HepG2 (cell line): ENCODE data around the gene TMEM116. TPM values are rescaled to one million over a fixed set of nuclear protein-coding genes. Genes with fewer than 3 reads are reported as not detected.

ENCODE experiments used
- ATAC-seq: fragments of 200-7000 bp; cut with Tn5 transposase; 3 replicates; pipeline ENCODE4 v1.9.1; 2020; ENCODE audit warnings: mild to moderate bottlenecking, moderate library complexity
- BruUV-seq: library from RNA; stranded (reverse); fragments of 400-500 nt; replicated peaks from 2 replicates; lab custom pipeline; 2021; lab: Mats Ljungman, UMichigan
- CTCF ChIA-PET: fragments of 300-600 bp; formaldehyde crosslinking; extraction: SDS; loops from one replicate; lab custom pipeline; 2021; ENCODE audit warnings: low total read pairs, inconsistent platforms, low intra/inter-chr PET ratio; lab: Yijun Ruan, JAX
- POLR2A ChIA-PET: fragments of 350-600 bp; sonication (Branson Sonifier 250); formaldehyde crosslinking; loops from one replicate; lab custom pipeline; 2020; ENCODE audit warnings: antibody characterized with exemption, inconsistent platforms; lab: Yijun Ruan, JAX
- DNase-seq: peaks from one replicate; pipeline ENCODE4 v3.0.0-alpha.2; 2015; ENCODE audit warnings: low spot score
- FAIRE-seq: peaks from 3 replicates; lab custom pipeline; 2011; peaks lifted over from hg19 to GRCh38; lab: Jason Lieb, UNC
- H2AFZ ChIP-seq: one replicate; pipeline ENCODE4 v1.6.1; 2011; ENCODE audit warnings: low read length, inconsistent platforms
- H3K27ac ChIP-seq: fragments of 300-600 bp; 3 replicates; pipeline ENCODE4 v1.8.0; 2011; ENCODE audit warnings: mixed run types, mild to moderate bottlenecking, mixed read lengths, low read length, inconsistent platforms; ENCODE audit not compliant: insufficient read depth; ENCODE audit errors: extremely low read length
- H3K27me3 ChIP-seq, 2 experiments: fragments of 200-600 bp in 1 of 2; 2 replicates in 1 of 2; 3 replicates in 1 of 2; pipeline versions ENCODE4 v1.6.0 to v1.8.0; 2011; ENCODE audit warnings: low read length in 2 of 2, mild to moderate bottlenecking in 2 of 2, moderate library complexity in 2 of 2, inconsistent platforms in 1 of 2; ENCODE audit not compliant: insufficient read depth in 2 of 2, control insufficient read depth in 1 of 2
- H3K36me3 ChIP-seq, 2 experiments: fragments of 200-600 bp in 1 of 2; replicated peaks in 1 of 2; 2 replicates in 1 of 2; 3 replicates in 1 of 2; pipeline versions ENCODE4 v1.5.1 to v1.8.0; 2011; ENCODE audit warnings: low read length in 2 of 2, inconsistent platforms in 1 of 2; ENCODE audit not compliant: insufficient read depth in 2 of 2, control insufficient read depth in 1 of 2
- H3K4me1 ChIP-seq: 2 replicates; pipeline ENCODE4 v1.5.1; 2012; ENCODE audit warnings: low read length, inconsistent platforms; ENCODE audit not compliant: insufficient read depth
- H3K4me2 ChIP-seq: 2 replicates; pipeline ENCODE4 v1.6.0; 2011; ENCODE audit warnings: low read depth, low read length, inconsistent platforms
- H3K4me3 ChIP-seq, 3 experiments: fragments of 200-600 bp in 1 of 3; sonication (generic), shearing (Covaris generic) in 1 of 3; replicated peaks in 1 of 3; 2 replicates each; pipeline ENCODE4 v1.5.1; 2011 to 2016; ENCODE audit warnings: low read length in 3 of 3, inconsistent platforms in 2 of 3, low read depth in 2 of 3, mild to moderate bottlenecking in 2 of 3, control low read depth in 1 of 3, mixed read lengths in 1 of 3; ENCODE audit not compliant: insufficient read depth in 1 of 3
- H3K79me2 ChIP-seq: one replicate; pipeline ENCODE4 v1.6.1; 2011; ENCODE audit warnings: low read length, inconsistent platforms; ENCODE audit not compliant: insufficient read depth
- H3K9ac ChIP-seq: 2 replicates; pipeline ENCODE4 v1.6.0; 2011; ENCODE audit warnings: mild to moderate bottlenecking, low read depth, low read length, inconsistent platforms; ENCODE audit not compliant: insufficient read depth
- H3K9me3 ChIP-seq: 2 replicates; pipeline ENCODE4 v1.5.1; 2012; ENCODE audit warnings: mild to moderate bottlenecking, low read length
- H4K20me1 ChIP-seq: 2 replicates; pipeline ENCODE4 v1.6.0; 2011; ENCODE audit warnings: inconsistent platforms, mild to moderate bottlenecking, low read length, moderate library complexity; ENCODE audit not compliant: insufficient read depth
- ERF ChIP-seq: IDR thresholded peaks from 2 replicates; pipeline ENCODE4 v1.6.1; 2018; ENCODE audit warnings: missing biosample characterization, missing genetic modification reagents
- MAFF ChIP-seq: IDR thresholded peaks from 2 replicates; pipeline ENCODE4 v1.6.1; 2011; ENCODE audit warnings: low read depth, low read length, improper control_type of control experiment
- MAFK ChIP-seq, 2 experiments: IDR thresholded peaks in 1 of 2; conservative IDR thresholded peaks in 1 of 2; 2 replicates each; pipeline ENCODE4 v1.6.1; 2011; ENCODE audit warnings: improper control_type of control experiment in 2 of 2, low read length in 2 of 2
- NFAT5 ChIP-seq: sonication (generic); formaldehyde crosslinking; IDR thresholded peaks from 2 replicates; pipeline ENCODE4 v1.4.0; 2020; ENCODE audit warnings: missing genetic modification reagents
- RBM39 ChIP-seq: fragments of 200-400 bp; formaldehyde crosslinking; IDR thresholded peaks from one replicate; pipeline ENCODE4 v1.6.1; 2018; ENCODE audit warnings: antibody characterized with exemption, mild to moderate bottlenecking, low read depth, low read length; ENCODE audit not compliant: poor library complexity, severe bottlenecking
- SMAD1 ChIP-seq: sonication (generic); formaldehyde crosslinking; IDR thresholded peaks from 2 replicates; pipeline ENCODE4 v1.4.0; 2020; ENCODE audit warnings: missing genetic modification reagents, low read depth, mild to moderate bottlenecking, borderline replicate concordance
- TRIM24 ChIP-seq: sonication (generic); formaldehyde crosslinking; IDR thresholded peaks from 2 replicates; pipeline ENCODE4 v1.8.0; 2022; ENCODE audit warnings: mild to moderate bottlenecking, missing genetic modification reagents
- XRCC5 ChIP-seq: fragments of 200-400 bp; formaldehyde crosslinking; optimal IDR thresholded peaks from 2 replicates; pipeline ENCODE3; 2017; ENCODE audit warnings: mild to moderate bottlenecking, low read length
- ZBTB10 ChIP-seq: sonication (generic); formaldehyde crosslinking; IDR thresholded peaks from 2 replicates; pipeline ENCODE4 v1.4.0; 2020; ENCODE audit warnings: missing genetic modification reagents, borderline replicate concordance
- ZNF777 ChIP-seq: sonication (generic); formaldehyde crosslinking; IDR thresholded peaks from 2 replicates; pipeline ENCODE4 v1.4.0; 2020; ENCODE audit warnings: missing genetic modification reagents
- WGBS: methylation state at CpG from one replicate; pipeline ENCODE4 v1.1.6; 2017; ENCODE audit warnings: low lambda C conversion rate; 5-methylcytosine and 5-hydroxymethylcytosine counted together
- in situ Hi-C: cut with HindIII; loops from 2 replicates; pipeline ENCODE4 v1.10.0; 2017; ENCODE audit warnings: low pct_unique_long_range_greater_than_20kb; ENCODE audit not compliant: extremely low pct_ligation_motif_present
- intact Hi-C: fragments of 100-400 bp; cut with micrococcal nuclease; formaldehyde crosslinking; loops from one replicate; pipeline ENCODE4 v1.10.0; 2022; ENCODE audit not compliant: unreplicated experiment
- polyA plus RNA-seq, 8 experiments: library from polyadenylated mRNA; depleted of rRNA in 3 of 8; stranded (reverse) in 7 of 8; unstranded in 1 of 8; fragments of >200 nt; fragmentation: Illumina TruSeq in 4 of 8; extraction: Trizol in 4 of 8; gene quantifications; 2 replicates each; pipeline versions ENCODE4 v1.2.1 to v1.2.3, GENCODE V29; 2011 to 2016; ENCODE audit warnings: low read depth in 4 of 8, missing spikeins in 1 of 8, mixed read lengths in 1 of 8; ENCODE audit not compliant: insufficient read depth in 1 of 8
- total RNA-seq, 5 experiments: library from RNA; depleted of rRNA; stranded (reverse); fragments of >200 nt; fragmentation: Illumina TruSeq; extraction: Trizol; gene quantifications; 2 replicates each; pipeline ENCODE4 v1.2.3, GENCODE V29; 2016; ENCODE audit warnings: low read depth in 1 of 5

The TMEM116 gene
- total and polyA plus RNA-seq, 2 of the 13 experiments (the other 11 are each of a cell fraction or from before 2014, with no cell fraction given) = 14.0 to 17.8 TPM

- Histone ChIP-seq H3K9ac (no peak overlapping the region), H3K79me2 (no peaks in the 10 kb centered on the region), H3K4me1 (no peaks in the 10 kb centered on the region), H3K4me3 (no peak overlapping the region), H3K9me3 (no peaks in the 10 kb centered on the region), H3K4me2 (no peak overlapping the region), H3K27me3 (no peaks in the 10 kb centered on the region), H3K27ac (no peak overlapping the region), H3K36me3 (peaks cover 19 to 69% of the 10 kb centered on the region in 2 experiments)
- intact Hi-C loops = no loop called here
- in situ Hi-C loops = no loop called here
- POLR2A ChIA-PET = interaction anchor here (0.7 kb wide), 1 partner anchor 97 kb away, joined by 4 read pairs; no protein-coding TSS in a partner anchor
- ATAC-seq = no peak
- no peak for FAIRE-seq
- CTCF ChIA-PET = no interaction called here
- WGBS = 77% methylated on average over 4 of the region's 4 CpGs
- TF ChIP-seq SMAD1 (CRISPR knock-in tag) = no peak
- TF ChIP-seq ZBTB10 = no peak
- TF ChIP-seq ZNF777 = no peak
- no peak for TF ChIP-seq TRIM24
- TF ChIP-seq, all 625 proteins: peak for 0
- Histone ChIP-seq H4K20me1 (no peaks in the 10 kb centered on the region), H2AFZ (no peak overlapping the region)
- DNase-seq = no peak
- BruUV-seq = no TSS peak
These were observed 22.3 kb upstream of the TMEM116 start for GRCh38 chr12:112035219-112035785.

GRCh38 chr12:112032292-112032691 lies 19.3 kb upstream of the TMEM116 start:
- FAIRE-seq (no peak), DNase-seq (no peak), ATAC-seq (no peak)
- H3K79me2 ChIP-seq = no peaks in the 10 kb centered on the region
- no peak overlapping the region for H3K9ac ChIP-seq
- no TSS peak for BruUV-seq
- H3K9me3 ChIP-seq = no peaks in the 10 kb centered on the region
- no peaks in the 10 kb centered on the region for H4K20me1 ChIP-seq
- no peak overlapping the region for H2AFZ ChIP-seq
- H3K27me3 ChIP-seq = no peaks in the 10 kb centered on the region
- in situ Hi-C loops = no loop called here
- peaks cover 25 to 60% of the 10 kb centered on the region in 2 experiments for H3K36me3 ChIP-seq
- intact Hi-C loops = no loop called here
- CTCF ChIA-PET = no interaction called here
- no peak overlapping the region for H3K4me2 ChIP-seq
- no peak overlapping the region for H3K4me3 ChIP-seq
- H3K4me1 ChIP-seq = no peaks in the 10 kb centered on the region
- POLR2A ChIA-PET = interaction anchor here (1.1 kb wide), 1 partner anchor 19 kb away, joined by 3 read pairs; the partner anchor contains the start of genes ERP29 and TMEM116
- 95% methylated on average over 5 of the region's 5 CpGs for WGBS
- no peak overlapping the region for H3K27ac ChIP-seq
- TF ChIP-seq RBM39 (no peak), XRCC5 (no peak), NFAT5 (CRISPR knock-in tag) (no peak), MAFF (peak; percentile 45; the same call in 1 of the 2 replicates), MAFK (conservative IDR thresholded peaks at IDR 0.05 in 1 of 2, IDR thresholded peaks at IDR 0.05 in 1 of 2; ENCODE audit: low read length in 2 of 2) (peak in 1 of 2 experiments; percentile 73; a peak in 3 of 4 replicates), ERF (CRISPR knock-in tag) (no peak)
